Measurements from ENCODE around the gene ADAT3. TPM values are rescaled to one million over a fixed set of nuclear protein-coding genes. Genes with fewer than 3 reads are reported as not detected.

The ADAT3 gene
- total and polyA plus RNA-seq, 2 of the 4 experiments (the other 2 are of a cell fraction): 0.36 to 2.8 TPM

- Histone ChIP-seq H3K79me1 (ENCODE audit: low read depth in 1 of 2, low read length in 2 of 2) (peaks cover 9 to 54% of the 10 kb centered on the region in 2 experiments), H2AFZ (replicated peaks; ENCODE audit: low read length, poor library complexity) (no peak overlapping the region), H3K4ac (ENCODE audit: low read depth, low read length) (no peak overlapping the region; the same call in 1 of the 2 replicates), H3K9me1 (ENCODE audit: insufficient read depth, low read length) (0 out of 2 replicates have a peak, but pooled peaks cover 2% of the 10 kb centered on the region), H2BK5ac (ENCODE audit: low read depth, low read length, poor library complexity, severe bottlenecking) (no peak overlapping the region), H3K4me2 (ENCODE audit: low read depth, low read length) (peak overlapping the region; percentile 38), H3K14ac (replicated peaks; ENCODE audit: low read depth, low read length) (peak overlapping the region; percentile 27; the same call in 1 of the 2 replicates), H2BK20ac (ENCODE audit: low read depth, low read length) (no peak overlapping the region), H3K56ac (ENCODE audit: extremely low read depth, insufficient read depth, low read length) (no peak overlapping the region), H3K4me3 (ENCODE audit: insufficient read depth, low read depth, low read length) (no peak overlapping the region), H4K91ac (ENCODE audit: insufficient read depth, low read depth, low read length) (no peak overlapping the region; the same call in 1 of the 2 replicates), H3K4me1 (ENCODE audit: control insufficient read depth, insufficient read depth, low read length) (peaks cover 12% of the 10 kb centered on the region), H3K23ac (ENCODE audit: low read depth, low read length) (peak overlapping the region; percentile 27; the same call in 1 of the 2 replicates), H4K5ac (ENCODE audit: low read depth, low read length) (no peak overlapping the region; the same call in 1 of the 2 replicates), H3K36me3 (ENCODE audit: control insufficient read depth, insufficient read depth, low read length) (peaks cover 18% of the 10 kb centered on the region), H2BK15ac (ENCODE audit: low read depth, low read length) (no peak overlapping the region), H3K27ac (ENCODE audit: insufficient read depth, low read length) (peak overlapping the region; percentile 40; the same call in 1 of the 2 replicates), H4K8ac (ENCODE audit: low read depth in 2 of 2, low read length in 2 of 2) (0 out of 4 replicates have a peak overlapping the region, but pooled peaks of 1 of the 2 experiments have one; percentile 3), H4K20me1 (ENCODE audit: insufficient read depth, low read length) (peaks cover 40% of the 10 kb centered on the region), H2AK5ac (ENCODE audit: low read depth, low read length) (0 out of 2 replicates have a peak overlapping the region, but pooled peaks have one; percentile 33), H3K18ac (ENCODE audit: low read depth, low read length) (no peak overlapping the region), H2BK120ac (ENCODE audit: low read depth, low read length) (no peak overlapping the region), H3K9ac (ENCODE audit: low read depth, low read length) (peak overlapping the region; percentile 41; the same call in 1 of the 2 replicates), H3K9me3 (ENCODE audit: control insufficient read depth, insufficient read depth, low read length) (no peaks in the 10 kb centered on the region), H2AK9ac (replicated peaks; ENCODE audit: low read depth, low read length, poor library complexity) (peak overlapping the region; percentile 89), H3K27me3 (ENCODE audit: control insufficient read depth, insufficient read depth, low read length) (no peaks in the 10 kb centered on the region)
- CTCF ChIA-PET: no interaction called here
- no peak for ATAC-seq (ENCODE audit: low read depth)
- intact Hi-C loops (cut with micrococcal nuclease): no loop called here
- POLR2A ChIA-PET (ENCODE audit: unreplicated experiment): no interaction called here
- TSS peak; percentile 51 for BruUV-seq (replicated peaks)
- in situ Hi-C loops (cut with MboI; ENCODE audit: low sequenced_read_pairs): no loop called here
- WGBS, 2 experiments (ENCODE audit: extremely low coverage in 2 of 2, insufficient read length in 1 of 2): 58% methylated on average over 9 of the region's 29 CpGs; no CpG with 5 or more reads in 1 of the 2 experiments
- DNase-seq: no peak
- dilution Hi-C loops (cut with HindIII; ENCODE audit: low sequenced_read_pairs, unreplicated experiment): no loop called here
- no peak for TF ChIP-seq NFE2L2 (IDR thresholded peaks at IDR 0.05; ENCODE audit: low read depth, low read length)
- TF ChIP-seq, protein P1, sequence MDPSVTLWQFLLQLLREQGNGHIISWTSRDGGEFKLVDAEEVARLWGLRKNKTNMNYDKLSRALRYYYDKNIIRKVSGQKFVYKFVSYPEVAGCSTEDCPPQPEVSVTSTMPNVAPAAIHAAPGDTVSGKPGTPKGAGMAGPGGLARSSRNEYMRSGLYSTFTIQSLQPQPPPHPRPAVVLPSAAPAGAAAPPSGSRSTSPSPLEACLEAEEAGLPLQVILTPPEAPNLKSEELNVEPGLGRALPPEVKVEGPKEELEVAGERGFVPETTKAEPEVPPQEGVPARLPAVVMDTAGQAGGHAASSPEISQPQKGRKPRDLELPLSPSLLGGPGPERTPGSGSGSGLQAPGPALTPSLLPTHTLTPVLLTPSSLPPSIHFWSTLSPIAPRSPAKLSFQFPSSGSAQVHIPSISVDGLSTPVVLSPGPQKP (IDR thresholded peaks at IDR 0.05; ENCODE audit: borderline replicate concordance, low read depth, low read length): no peak
- TF ChIP-seq RCOR1 (IDR thresholded peaks at IDR 0.05; ENCODE audit: insufficient replicate concordance, low read length): no peak
- TF ChIP-seq, protein P2, sequence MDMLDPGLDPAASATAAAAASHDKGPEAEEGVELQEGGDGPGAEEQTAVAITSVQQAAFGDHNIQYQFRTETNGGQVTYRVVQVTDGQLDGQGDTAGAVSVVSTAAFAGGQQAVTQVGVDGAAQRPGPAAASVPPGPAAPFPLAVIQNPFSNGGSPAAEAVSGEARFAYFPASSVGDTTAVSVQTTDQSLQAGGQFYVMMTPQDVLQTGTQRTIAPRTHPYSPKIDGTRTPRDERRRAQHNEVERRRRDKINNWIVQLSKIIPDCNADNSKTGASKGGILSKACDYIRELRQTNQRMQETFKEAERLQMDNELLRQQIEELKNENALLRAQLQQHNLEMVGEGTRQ (IDR thresholded peaks at IDR 0.05; ENCODE audit: low read depth, low read length): no peak
- no peak for TF ChIP-seq RFX5 (IDR thresholded peaks at IDR 0.05; ENCODE audit: low read depth, low read length)
- TF ChIP-seq MAZ (IDR thresholded peaks at IDR 0.05; ENCODE audit: borderline replicate concordance, low read depth, low read length): no peak
- no peak for TF ChIP-seq FOS (IDR thresholded peaks at IDR 0.05; ENCODE audit: low read depth, low read length)
- no peak for TF ChIP-seq BHLHE40 (IDR thresholded peaks at IDR 0.05; ENCODE audit: low read depth, low read length)
- TF ChIP-seq CHD1 (IDR thresholded peaks at IDR 0.05; ENCODE audit: low read depth, low read length): no peak
- no peak for TF ChIP-seq RAD21 (IDR thresholded peaks at IDR 0.05; ENCODE audit: low read length)
- TF ChIP-seq MXI1 (IDR thresholded peaks at IDR 0.05; ENCODE audit: borderline replicate concordance, low read depth, low read length): no peak
- no peak for TF ChIP-seq CTCF (conservative IDR thresholded peaks at IDR 0.05; ENCODE audit: low read depth, low read length)
These were observed 31.4 kb upstream of the ADAT3 start for GRCh38 chr19:1873524-1874473.

Measured in IMR-90 (cell line).